Smooth muscle cell of the brain vasculature (primary cell): ENCODE results near the gene ARAP2.

Experiments used
- DNase-seq: peaks from one replicate; pipeline ENCODE4 v3.0.0-alpha.2; 2012; ENCODE audit warnings: low read depth, low spot score

The ARAP2 gene

GRCh38 chr4:36115312-36115711 lies 129.0 kb downstream of the ARAP2 start:
- DNase-seq = no peak

- no peak for DNase-seq
Measured at GRCh38 chr4:36111172-36111571, 133.1 kb downstream of the ARAP2 start.

- DNase-seq = no peak
Measured at GRCh38 chr4:36099509-36099908, 144.8 kb downstream of the ARAP2 start.

GRCh38 chr4:36094995-36095394 lies 149.3 kb downstream of the ARAP2 start:
- DNase-seq = no peak

GRCh38 chr4:36091997-36092396 lies 152.3 kb downstream of the ARAP2 start:
- no peak for DNase-seq

GRCh38 chr4:36088542-36088941 lies 155.8 kb downstream of the ARAP2 start:
- no peak for DNase-seq

GRCh38 chr4:36086261-36086786 lies 158.0 kb downstream of the ARAP2 start:
- DNase-seq = no peak

- DNase-seq = no peak
Measured at GRCh38 chr4:36082817-36083216, 161.5 kb downstream of the ARAP2 start.

GRCh38 chr4:36081185-36081584 lies 163.1 kb downstream of the ARAP2 start:
- DNase-seq = no peak

- DNase-seq = no peak
Measured at GRCh38 chr4:36079666-36080065, 164.6 kb downstream of the ARAP2 start.

- DNase-seq = no peak
Measured at GRCh38 chr4:36078319-36078718, 166.0 kb downstream of the ARAP2 start.

GRCh38 chr4:36072529-36072928 lies 171.8 kb downstream of the ARAP2 start:
- DNase-seq = no peak

GRCh38 chr4:36067116-36067515 lies 177.2 kb downstream of the ARAP2 start:
- no peak for DNase-seq

GRCh38 chr4:36065274-36065871 lies 178.9 kb downstream of the ARAP2 start:
- no peak for DNase-seq

- DNase-seq = no peak
Measured at GRCh38 chr4:36064117-36064516, 180.2 kb downstream of the ARAP2 start.

GRCh38 chr4:36056136-36056535 lies 188.2 kb downstream of the ARAP2 start:
- DNase-seq = no peak

- DNase-seq = no peak
Measured at GRCh38 chr4:36054694-36055422, 189.5 kb downstream of the ARAP2 start.

GRCh38 chr4:36053930-36054329 lies 190.4 kb downstream of the ARAP2 start:
- no peak for DNase-seq

- no peak for DNase-seq
Measured at GRCh38 chr4:36051634-36052033, 192.7 kb downstream of the ARAP2 start.

GRCh38 chr4:36046026-36046425 lies 198.3 kb downstream of the ARAP2 start:
- no peak for DNase-seq

GRCh38 chr4:36043901-36044300 lies 200.4 kb downstream of the ARAP2 start:
- no peak for DNase-seq

GRCh38 chr4:36043241-36043640 lies 201.1 kb downstream of the ARAP2 start:
- no peak for DNase-seq
